GM18519 (cell line): Measurements from ENCODE around the gene FAM193A.
"Not testable (repeated sequence)": the region's sequence is repeated elsewhere in the genome, so short reads cannot be mapped to it uniquely, and the experiment has no call there.

Source experiments
- ATAC-seq: cut with Tn5 transposase; IDR thresholded peaks from one replicate; pipeline ENCODE4 v1.9.1; 2021; ENCODE audit warnings: mild to moderate bottlenecking, moderate library complexity; ENCODE audit not compliant: unreplicated experiment, low FRiP score

FAM193A gene

GRCh38 chr4:2762048-2762447 lies 225.6 kb downstream of the FAM193A start:
- no peak for ATAC-seq

GRCh38 chr4:2762486-2763370 lies 226.3 kb downstream of the FAM193A start:
- ATAC-seq, result not testable (repeated sequence)

GRCh38 chr4:2763511-2763967 lies 227.1 kb downstream of the FAM193A start:
- ATAC-seq, result no peak

GRCh38 chr4:2765832-2766526 lies 229.5 kb downstream of the FAM193A start:
- no peak for ATAC-seq

- ATAC-seq, result no peak
Observed at GRCh38 chr4:2767046-2767704, 230.7 kb downstream of the FAM193A start.

GRCh38 chr4:2767705-2768074 lies 231.2 kb downstream of the FAM193A start:
- no peak for ATAC-seq

- ATAC-seq, result no peak
Observed at GRCh38 chr4:2768124-2768523, 231.7 kb downstream of the FAM193A start.

- ATAC-seq, result no peak
Observed at GRCh38 chr4:2768921-2769336, 232.5 kb downstream of the FAM193A start.

GRCh38 chr4:2771264-2771663 lies 234.8 kb downstream of the FAM193A start:
- no peak for ATAC-seq

GRCh38 chr4:2780643-2781042 lies 244.2 kb downstream of the FAM193A start:
- not testable (repeated sequence) for ATAC-seq

GRCh38 chr4:2781911-2782310 lies 245.5 kb downstream of the FAM193A start:
- ATAC-seq, result no peak
